ENCODE data around the gene TMED4.

GRCh38 chr7:44569959-44570358, 12.1 kb downstream of the TMED4 start:
- no peak for TF ChIP-seq CTCF (IDR thresholded peaks at IDR 0.05)
- no peak for TF ChIP-seq POLR2A (IDR thresholded peaks at IDR 0.05)
- TF ChIP-seq POLR2AphosphoS5 (IDR thresholded peaks at IDR 0.05) = no peak

Measured in suprapubic skin (tissue), 4 donors.